Osteoblast (primary cell): ENCODE measurements around the gene OPCML. TPM values are rescaled to one million over a fixed set of nuclear protein-coding genes. Genes with fewer than 3 reads are reported as not detected.

ENCODE experiments used
- DNase-seq: peaks from one replicate; pipeline ENCODE4 v3.0.0; 2011; ENCODE audit warnings: low spot score, mixed read lengths; ENCODE audit not compliant: insufficient read length; ENCODE audit errors: missing footprints
- H2AFZ ChIP-seq: 2 replicates; pipeline ENCODE4 v1.6.0; 2011; ENCODE audit warnings: mild to moderate bottlenecking, low read length
- H3K27ac ChIP-seq: 2 replicates; pipeline ENCODE4 v1.5.1; 2011; ENCODE audit warnings: mild to moderate bottlenecking, low read depth, low read length, moderate library complexity
- H3K27me3 ChIP-seq: 2 replicates; pipeline ENCODE4 v1.6.0; 2012; ENCODE audit warnings: mild to moderate bottlenecking, control low read depth, inconsistent platforms, low read length, moderate library complexity; ENCODE audit not compliant: insufficient read depth
- H3K36me3 ChIP-seq: 2 replicates; pipeline ENCODE4 v1.5.1; 2011; ENCODE audit warnings: mild to moderate bottlenecking, low read length, control low read depth, moderate library complexity; ENCODE audit not compliant: insufficient read depth
- H3K4me1 ChIP-seq: 2 replicates; pipeline ENCODE4 v1.5.1; 2011; ENCODE audit warnings: mild to moderate bottlenecking, low read length, control low read depth, moderate library complexity; ENCODE audit not compliant: insufficient read depth
- H3K4me2 ChIP-seq: 2 replicates; pipeline ENCODE4 v1.6.0; 2011; ENCODE audit warnings: mild to moderate bottlenecking, low read length; ENCODE audit not compliant: insufficient read depth
- H3K4me3 ChIP-seq: fragments of 200-600 bp; sonication (generic); 3 replicates; pipeline ENCODE4 v1.5.1; 2012; ENCODE audit warnings: mild to moderate bottlenecking, low read length, inconsistent platforms; ENCODE audit not compliant: insufficient read depth
- H3K79me2 ChIP-seq: 2 replicates; pipeline ENCODE4 v1.6.0; 2012; ENCODE audit warnings: mild to moderate bottlenecking, low read length, control low read depth, inconsistent platforms; ENCODE audit not compliant: insufficient read depth
- H3K9me3 ChIP-seq: 2 replicates; pipeline ENCODE4 v1.5.1; 2011; ENCODE audit warnings: low read depth, low read length, control low read depth
- H4K20me1 ChIP-seq: 2 replicates; pipeline ENCODE4 v1.6.0; 2012; ENCODE audit warnings: mild to moderate bottlenecking, low read length, control low read depth; ENCODE audit not compliant: insufficient read depth
- CTCF ChIP-seq: IDR thresholded peaks from 2 replicates; pipeline ENCODE4 v1.5.1; 2011; ENCODE audit warnings: mild to moderate bottlenecking, low read depth, low read length, moderate library complexity; ENCODE audit errors: extremely low read depth
- total RNA-seq: library from RNA; depleted of rRNA; stranded (reverse); fragments of >200 nt; gene quantifications from 2 replicates; pipeline ENCODE4 v1.2.3, GENCODE V29; 2012

Gene OPCML
- total RNA-seq, 1 donor = 0.36 TPM

- no peak for DNase-seq
- no peak for TF ChIP-seq CTCF
- H3K79me2 ChIP-seq = no peaks in the 10 kb centered on the region
Observed at GRCh38 chr11:133181066-133181465, 351.2 kb downstream of the OPCML start.

DNA sequence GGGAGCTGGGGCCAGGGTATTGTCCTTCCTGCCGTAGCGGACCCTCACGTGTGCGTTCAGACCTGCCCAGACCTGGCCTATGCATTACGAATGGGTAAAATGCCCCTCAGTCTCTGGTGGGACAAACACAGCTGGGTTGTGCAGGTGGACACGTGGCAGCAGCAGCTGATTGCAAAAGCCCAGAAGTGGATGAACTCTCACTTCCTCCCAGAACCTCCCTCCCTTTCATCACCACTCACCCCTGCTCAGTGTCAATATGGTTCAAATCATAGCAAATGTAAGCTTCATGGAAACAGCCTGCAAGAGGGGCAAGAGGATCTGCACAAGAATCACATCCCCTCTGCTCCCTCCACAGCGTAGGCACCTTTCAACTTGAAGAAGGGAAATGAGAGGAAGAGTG is 352.1 kb downstream of the OPCML start:
- Histone ChIP-seq H3K79me2 (no peaks in the 10 kb centered on the region), H3K27ac (no peak overlapping the region), H3K36me3 (no peaks in the 10 kb centered on the region), H3K4me1 (no peaks in the 10 kb centered on the region), H3K9me3 (no peaks in the 10 kb centered on the region), H3K4me2 (no peak overlapping the region), H2AFZ (no peak overlapping the region), H4K20me1 (no peaks in the 10 kb centered on the region), H3K4me3 (no peak overlapping the region), H3K27me3 (no peaks in the 10 kb centered on the region)
- no peak for DNase-seq
- TF ChIP-seq CTCF = no peak

More at GRCh38 chr11:133181066-133181465, 351.2 kb downstream of the OPCML start:
- no peak overlapping the region for H3K4me2 ChIP-seq
- H3K4me3 ChIP-seq = no peak overlapping the region
- H3K27me3 ChIP-seq = no peaks in the 10 kb centered on the region
- no peaks in the 10 kb centered on the region for H3K9me3 ChIP-seq
- no peaks in the 10 kb centered on the region for H4K20me1 ChIP-seq
- H3K4me1 ChIP-seq = no peaks in the 10 kb centered on the region
- H3K27ac ChIP-seq = no peak overlapping the region
- H2AFZ ChIP-seq = no peak overlapping the region
- no peaks in the 10 kb centered on the region for H3K36me3 ChIP-seq

GRCh38 chr11:133176748-133177147 is 355.6 kb downstream of the OPCML start:
- Histone ChIP-seq H3K36me3 (no peaks in the 10 kb centered on the region), H3K4me1 (no peaks in the 10 kb centered on the region), H3K4me2 (no peak overlapping the region), H4K20me1 (no peaks in the 10 kb centered on the region), H3K27ac (no peak overlapping the region), H3K4me3 (no peak overlapping the region), H2AFZ (no peak overlapping the region), H3K9me3 (no peaks in the 10 kb centered on the region), H3K27me3 (no peaks in the 10 kb centered on the region), H3K79me2 (no peaks in the 10 kb centered on the region)
- DNase-seq = no peak
- TF ChIP-seq CTCF = no peak

GRCh38 chr11:133175103-133175502 is 357.2 kb downstream of the OPCML start:
- TF ChIP-seq CTCF = no peak
- H3K27me3 ChIP-seq = no peaks in the 10 kb centered on the region
- no peak overlapping the region for H3K27ac ChIP-seq
- H4K20me1 ChIP-seq = no peaks in the 10 kb centered on the region
- H3K9me3 ChIP-seq = no peaks in the 10 kb centered on the region
- no peaks in the 10 kb centered on the region for H3K4me1 ChIP-seq
- H3K4me2 ChIP-seq = no peak overlapping the region
- H2AFZ ChIP-seq = no peak overlapping the region
- DNase-seq = peak; percentile 5
- H3K4me3 ChIP-seq = no peak overlapping the region
- H3K36me3 ChIP-seq = no peaks in the 10 kb centered on the region
- no peaks in the 10 kb centered on the region for H3K79me2 ChIP-seq
